Uterus (tissue), 4 donors: Measurements from ENCODE around the gene CCL11. TPM values are rescaled to one million over a fixed set of nuclear protein-coding genes. Genes with fewer than 3 reads are reported as not detected.

ENCODE experiments used
- DNase-seq, 2 donors: peaks; one replicate each; pipeline ENCODE4 v3.0.0-alpha.2; 2019 to 2020
- H3K27ac ChIP-seq, 2 donors: fragments of 200-600 bp; sonication (generic); 1 replicate in 1 of 2; 2 replicates in 1 of 2; pipeline ENCODE4 v1.5.1; 2016 to 2018
- H3K27me3 ChIP-seq, 2 donors: fragments of 200-600 bp; sonication (generic); one replicate each; pipeline ENCODE4 v1.5.1; 2018 to 2019; ENCODE audit warnings: control low read depth in 1 of 2
- H3K36me3 ChIP-seq, 2 donors: fragments of 200-600 bp; sonication (generic); one replicate each; pipeline ENCODE4 v1.5.1; 2019; ENCODE audit warnings: control low read depth in 1 of 2
- H3K4me1 ChIP-seq, 2 donors: fragments of 200-600 bp; sonication (generic); one replicate each; pipeline ENCODE4 v1.5.1; 2018 to 2019; ENCODE audit warnings: control low read depth in 1 of 2
- H3K4me3 ChIP-seq, 2 donors: fragments of 200-600 bp; sonication (generic); 1 replicate in 1 of 2; 2 replicates in 1 of 2; pipeline ENCODE4 v1.5.1; 2018 to 2019; ENCODE audit warnings: mild to moderate bottlenecking in 1 of 2
- H3K9me3 ChIP-seq, 2 donors: fragments of 200-600 bp; sonication (generic); one replicate each; pipeline ENCODE4 v1.5.1; 2019; ENCODE audit warnings: control low read depth in 1 of 2
- CTCF ChIP-seq, 4 experiments: fragments of 200-600 bp in 2 of 4; fragments of 450-650 bp in 2 of 4; sonication (generic) in 2 of 4; IDR thresholded peaks; one replicate each; pipeline ENCODE4 v1.5.1; 2016 to 2019; ENCODE audit warnings: antibody characterized with exemption in 4 of 4, mild to moderate bottlenecking in 2 of 4, moderate library complexity in 1 of 4
- POLR2A ChIP-seq, 2 donors: fragments of 450-650 bp; IDR thresholded peaks; one replicate each; pipeline ENCODE4 v1.6.1; 2016; ENCODE audit warnings: antibody characterized with exemption in 2 of 2, mild to moderate bottlenecking in 1 of 2, moderate library complexity in 1 of 2
- intact Hi-C: fragments of 100-400 bp; cut with DNase I; formaldehyde crosslinking; loops from one replicate; pipeline ENCODE4 v1.15.1; 2023; ENCODE audit warnings: low total_unique reads
- total RNA-seq, 4 donors: library from RNA; depleted of rRNA in 3 of 4; stranded (reverse); fragments of >200 nt in 3 of 4; gene quantifications; one replicate each; pipeline versions ENCODE4 v1.1.0 to v1.2.4, GENCODE V29; 2014 to 2023
- donor health status: DM: yes; HTN: yes; CAD: no.

The CCL11 gene
- total RNA-seq, 4 donors from 2014 or later = 4.9 TPM; not detected in 3

- Histone ChIP-seq H3K36me3 (no peaks in the 10 kb centered on the region), H3K4me3 (no peak overlapping the region), H3K4me1 (peaks cover 18 to 41% of the 10 kb centered on the region in 2 donors), H3K27me3 (no peaks in the 10 kb centered on the region), H3K27ac (peak overlapping the region; percentile 6 to 46), H3K9me3 (no peaks in the 10 kb centered on the region)
- intact Hi-C loops = no loop called here
- no peak for DNase-seq
- TF ChIP-seq CTCF (IDR thresholded peaks at IDR 0.05) = no peak
- no peak for TF ChIP-seq POLR2A (IDR thresholded peaks at IDR 0.05)
Measured at GRCh38 chr17:34249061-34249460, 36.5 kb upstream of the CCL11 start.

GRCh38 chr17:34249478-34249877, 36.1 kb upstream of the CCL11 start:
- no peaks in the 10 kb centered on the region for H3K9me3 ChIP-seq
- no peak overlapping the region for H3K4me3 ChIP-seq
- TF ChIP-seq POLR2A (IDR thresholded peaks at IDR 0.05) = no peak
- no peak for TF ChIP-seq CTCF (IDR thresholded peaks at IDR 0.05)
- peaks cover 18 to 45% of the 10 kb centered on the region in 2 donors for H3K4me1 ChIP-seq
- peak overlapping the region; percentile 6 to 46 for H3K27ac ChIP-seq
- intact Hi-C loops = no loop called here
- no peaks in the 10 kb centered on the region for H3K36me3 ChIP-seq
- no peaks in the 10 kb centered on the region for H3K27me3 ChIP-seq
- no peak for DNase-seq

- no peak for DNase-seq
- H3K9me3 ChIP-seq = no peaks in the 10 kb centered on the region
- H3K27me3 ChIP-seq = no peaks in the 10 kb centered on the region
- H3K4me3 ChIP-seq = no peak overlapping the region
- TF ChIP-seq CTCF (IDR thresholded peaks at IDR 0.05) = no peak
- TF ChIP-seq POLR2A (IDR thresholded peaks at IDR 0.05) = no peak
- peaks cover 18 to 50% of the 10 kb centered on the region in 2 donors for H3K4me1 ChIP-seq
- intact Hi-C loops = no loop called here
- peak overlapping the region in 1 of 2 donors; percentile 88 for H3K27ac ChIP-seq
- no peaks in the 10 kb centered on the region for H3K36me3 ChIP-seq
Measured at GRCh38 chr17:34251186-34251585, 34.4 kb upstream of the CCL11 start.

GRCh38 chr17:34252095-34252443, 33.5 kb upstream of the CCL11 start:
- DNase-seq = no peak

More at GRCh38 chr17:34252095-34252443, 33.5 kb upstream of the CCL11 start:
- H3K9me3 ChIP-seq = no peaks in the 10 kb centered on the region
- H3K27me3 ChIP-seq = no peaks in the 10 kb centered on the region
- no peak overlapping the region for H3K4me3 ChIP-seq
- intact Hi-C loops = no loop called here
- no peak for TF ChIP-seq POLR2A (IDR thresholded peaks at IDR 0.05)
- no peak for TF ChIP-seq CTCF (IDR thresholded peaks at IDR 0.05)
- H3K36me3 ChIP-seq = no peaks in the 10 kb centered on the region
- H3K27ac ChIP-seq = peak overlapping the region; percentile 80 to 88
- peaks cover 18 to 50% of the 10 kb centered on the region in 2 donors for H3K4me1 ChIP-seq
